Suprapubic skin (tissue), 4 donors: ENCODE data around the gene PMP22. TPM values are rescaled to one million over a fixed set of nuclear protein-coding genes. Genes with fewer than 3 reads are reported as not detected.

Experiments used
- DNase-seq, 2 donors: peaks; one replicate each; pipeline ENCODE4 v3.0.0-alpha.2; 2019; ENCODE audit warnings: low spot score in 2 of 2
- H3K27ac ChIP-seq: fragments of 200-600 bp; sonication (generic); one replicate; pipeline ENCODE4 v1.5.1; 2019
- H3K27me3 ChIP-seq: fragments of 200-600 bp; sonication (generic); one replicate; pipeline ENCODE4 v1.5.1; 2019
- H3K36me3 ChIP-seq: fragments of 200-600 bp; sonication (generic); one replicate; pipeline ENCODE4 v1.5.1; 2019
- H3K4me1 ChIP-seq: fragments of 200-600 bp; sonication (generic); one replicate; pipeline ENCODE4 v1.5.1; 2019
- H3K4me3 ChIP-seq: fragments of 200-600 bp; sonication (generic); one replicate; pipeline ENCODE4 v1.5.1; 2019; ENCODE audit warnings: mild to moderate bottlenecking
- H3K9me3 ChIP-seq: fragments of 200-600 bp; sonication (generic); one replicate; pipeline ENCODE4 v1.5.1; 2019
- CTCF ChIP-seq, 2 donors: fragments of 200-600 bp in 1 of 2; fragments of 450-650 bp in 1 of 2; sonication (generic) in 1 of 2; IDR thresholded peaks; one replicate each; pipeline ENCODE4 v1.5.1; 2016 to 2019; ENCODE audit warnings: antibody characterized with exemption in 2 of 2, mild to moderate bottlenecking in 1 of 2, moderate library complexity in 1 of 2
- EP300 ChIP-seq: sonication (generic); formaldehyde crosslinking; IDR thresholded peaks from one replicate; pipeline ENCODE4 v1.6.1; 2017; ENCODE audit warnings: antibody characterized with exemption
- POLR2A ChIP-seq, 2 donors: fragments of 450-650 bp; IDR thresholded peaks; one replicate each; pipeline ENCODE4 v1.6.1; 2017; ENCODE audit warnings: antibody characterized with exemption in 2 of 2, mild to moderate bottlenecking in 2 of 2, moderate library complexity in 2 of 2
- POLR2AphosphoS5 ChIP-seq, 3 donors: sonication (generic); formaldehyde crosslinking; IDR thresholded peaks; one replicate each; pipeline ENCODE4 v1.6.1; 2017; ENCODE audit warnings: antibody characterized with exemption in 3 of 3
- WGBS: methylation state at CpG from one replicate; pipeline ENCODE4 v1.1.5; 2018; 5-methylcytosine and 5-hydroxymethylcytosine counted together
- total RNA-seq, 4 donors: library from RNA; depleted of rRNA; stranded (reverse); fragments of >200 nt; gene quantifications; one replicate each; pipeline ENCODE4 v1.1.0, GENCODE V29; 2016

The PMP22 gene
- total RNA-seq, 4 donors from 2014 or later: 55.1 to 143 (median 87.1) TPM

- Histone ChIP-seq H3K4me3 (peak overlapping the region; percentile 67), H3K27me3 (no peaks in the 10 kb centered on the region), H3K9me3 (no peaks in the 10 kb centered on the region), H3K27ac (peak overlapping the region; percentile 97), H3K4me1 (peaks cover 71% of the 10 kb centered on the region), H3K36me3 (peaks cover 14% of the 10 kb centered on the region)
- no peak for DNase-seq
- WGBS: 10% methylated on average over 9 of the region's 9 CpGs
- TF ChIP-seq POLR2A (IDR thresholded peaks at IDR 0.05): no peak
- no peak for TF ChIP-seq POLR2AphosphoS5 (IDR thresholded peaks at IDR 0.05)
- TF ChIP-seq EP300: no peak
- no peak for TF ChIP-seq CTCF (IDR thresholded peaks at IDR 0.05)
Observed at GRCh38 chr17:15261802-15262290, 3.3 kb downstream of the PMP22 start.

- H3K4me1 ChIP-seq: peaks cover 74% of the 10 kb centered on the region
- H3K27ac ChIP-seq: peak overlapping the region; percentile 97
- DNase-seq: no peak
- H3K4me3 ChIP-seq: peak overlapping the region; percentile 67
- H3K27me3 ChIP-seq: no peaks in the 10 kb centered on the region
- H3K9me3 ChIP-seq: no peaks in the 10 kb centered on the region
- 4% methylated on average over 23 of the region's 32 CpGs for WGBS
- H3K36me3 ChIP-seq: peaks cover 14% of the 10 kb centered on the region
- TF ChIP-seq POLR2AphosphoS5 (IDR thresholded peaks at IDR 0.05) (no peak), EP300 (no peak), CTCF (IDR thresholded peaks at IDR 0.05) (no peak), POLR2A (IDR thresholded peaks at IDR 0.05) (no peak)
Observed at GRCh38 chr17:15261258-15261801, 3.8 kb downstream of the PMP22 start.

GRCh38 chr17:15260376-15261257 is 4.5 kb downstream of the PMP22 start:
- peak; percentile 89 to 92 for DNase-seq
- Histone ChIP-seq H3K4me3 (peak overlapping the region; percentile 67), H3K36me3 (peaks cover 14% of the 10 kb centered on the region), H3K27ac (peak overlapping the region; percentile 97), H3K27me3 (no peaks in the 10 kb centered on the region), H3K9me3 (no peaks in the 10 kb centered on the region), H3K4me1 (peaks cover 76% of the 10 kb centered on the region)
- TF ChIP-seq POLR2A (IDR thresholded peaks at IDR 0.05) (no peak), POLR2AphosphoS5 (IDR thresholded peaks at IDR 0.05) (peak in 1 of 3 donors; percentile 3), CTCF (IDR thresholded peaks at IDR 0.05) (peak; percentile 85 to 95), EP300 (no peak)
- under 1% methylated on average over 45 of the region's 67 CpGs for WGBS

GRCh38 chr17:15257796-15258512 is 7.2 kb downstream of the PMP22 start:
- Histone ChIP-seq H3K27ac (peak overlapping the region; percentile 1), H3K9me3 (no peaks in the 10 kb centered on the region), H3K36me3 (peaks cover 20% of the 10 kb centered on the region), H3K27me3 (no peaks in the 10 kb centered on the region), H3K4me1 (peaks cover 73% of the 10 kb centered on the region), H3K4me3 (peak overlapping the region; percentile 67)
- no peak for DNase-seq
- WGBS: 62% methylated on average over 6 of the region's 6 CpGs
- TF ChIP-seq CTCF (IDR thresholded peaks at IDR 0.05): no peak
